ENCODE measurements around the gene KCTD2.

GRCh38 chr17:75075597-75076336 is 28.7 kb downstream of the KCTD2 start:
- TF ChIP-seq CTCF (IDR thresholded peaks at IDR 0.05; ENCODE audit: poor library complexity) (no peak), EZH2phosphoT487 (IDR thresholded peaks at IDR 0.05; ENCODE audit: low read depth, severe bottlenecking, unreplicated experiment) (no peak)

Data from hepatocyte (in vitro differentiated cells).